ENCODE data around the gene POLR3GL.

DNA sequence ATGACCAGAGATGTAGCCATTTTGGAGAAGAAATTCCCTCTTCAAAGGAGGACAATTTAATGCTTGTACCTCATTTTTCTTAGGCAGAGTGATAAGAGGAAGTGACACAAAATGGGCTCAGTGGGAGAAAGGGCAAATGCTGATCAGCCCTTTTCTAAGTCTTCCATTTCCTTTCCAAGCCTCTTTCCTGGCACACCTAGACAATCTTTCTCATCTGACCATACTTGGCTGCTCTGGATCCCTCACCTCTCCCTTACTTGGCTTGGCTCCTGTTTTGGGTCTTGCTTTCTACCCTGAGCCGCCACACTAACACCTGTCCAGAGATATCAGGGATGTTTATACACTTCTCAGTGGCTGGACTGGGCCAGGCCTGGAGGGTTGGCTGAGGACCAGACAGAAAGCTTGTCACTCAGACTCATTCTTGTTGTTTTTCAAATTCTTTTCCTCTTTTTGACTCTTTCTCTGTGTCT is 18.8 kb downstream of the POLR3GL start:
- TF ChIP-seq POLR2A (IDR thresholded peaks at IDR 0.05) = no peak
- no peak for TF ChIP-seq EP300 (IDR thresholded peaks at IDR 0.05)
- TF ChIP-seq, protein P1, sequence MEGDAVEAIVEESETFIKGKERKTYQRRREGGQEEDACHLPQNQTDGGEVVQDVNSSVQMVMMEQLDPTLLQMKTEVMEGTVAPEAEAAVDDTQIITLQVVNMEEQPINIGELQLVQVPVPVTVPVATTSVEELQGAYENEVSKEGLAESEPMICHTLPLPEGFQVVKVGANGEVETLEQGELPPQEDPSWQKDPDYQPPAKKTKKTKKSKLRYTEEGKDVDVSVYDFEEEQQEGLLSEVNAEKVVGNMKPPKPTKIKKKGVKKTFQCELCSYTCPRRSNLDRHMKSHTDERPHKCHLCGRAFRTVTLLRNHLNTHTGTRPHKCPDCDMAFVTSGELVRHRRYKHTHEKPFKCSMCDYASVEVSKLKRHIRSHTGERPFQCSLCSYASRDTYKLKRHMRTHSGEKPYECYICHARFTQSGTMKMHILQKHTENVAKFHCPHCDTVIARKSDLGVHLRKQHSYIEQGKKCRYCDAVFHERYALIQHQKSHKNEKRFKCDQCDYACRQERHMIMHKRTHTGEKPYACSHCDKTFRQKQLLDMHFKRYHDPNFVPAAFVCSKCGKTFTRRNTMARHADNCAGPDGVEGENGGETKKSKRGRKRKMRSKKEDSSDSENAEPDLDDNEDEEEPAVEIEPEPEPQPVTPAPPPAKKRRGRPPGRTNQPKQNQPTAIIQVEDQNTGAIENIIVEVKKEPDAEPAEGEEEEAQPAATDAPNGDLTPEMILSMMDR (IDR thresholded peaks at IDR 0.05) = no peak
- TF ChIP-seq POLR2AphosphoS5 (IDR thresholded peaks at IDR 0.05) = no peak
